Nephron progenitor cell (in vitro differentiated cells): Measurements from ENCODE around the gene POFUT2.

ENCODE experiments used
- DNase-seq: peaks from one replicate; pipeline ENCODE4 v3.0.0; 2021
- H3K27ac Mint-ChIP-seq: 2 replicates; pipeline ENCODE4 v1.8.0; 2021; ENCODE audit warnings: mild to moderate bottlenecking, moderate library complexity, mixed read lengths
- H3K27me3 Mint-ChIP-seq: 2 replicates; pipeline ENCODE4 v1.8.0; 2021; ENCODE audit warnings: mild to moderate bottlenecking, low read depth, mixed read lengths; ENCODE audit not compliant: poor library complexity
- H3K36me3 Mint-ChIP-seq: 2 replicates; pipeline ENCODE4 v1.8.0; 2021; ENCODE audit warnings: low read depth, mixed read lengths
- H3K4me1 Mint-ChIP-seq: 2 replicates; pipeline ENCODE4 v1.8.0; 2021; ENCODE audit warnings: mixed read lengths
- H3K4me3 Mint-ChIP-seq: 2 replicates; pipeline ENCODE4 v1.8.0; 2021; ENCODE audit warnings: mild to moderate bottlenecking, moderate library complexity, mixed read lengths
- H3K9me3 Mint-ChIP-seq: 2 replicates; pipeline ENCODE4 v1.8.0; 2021; ENCODE audit warnings: mild to moderate bottlenecking, moderate library complexity, mixed read lengths
- TF ChIP-seq, protein P1 (sequence below): fragments of 200-600 bp; sonication (generic); IDR thresholded peaks from 2 replicates; pipeline ENCODE4 v1.5.0; 2021; ENCODE audit warnings: antibody characterized with exemption

POFUT2 gene

DNA sequence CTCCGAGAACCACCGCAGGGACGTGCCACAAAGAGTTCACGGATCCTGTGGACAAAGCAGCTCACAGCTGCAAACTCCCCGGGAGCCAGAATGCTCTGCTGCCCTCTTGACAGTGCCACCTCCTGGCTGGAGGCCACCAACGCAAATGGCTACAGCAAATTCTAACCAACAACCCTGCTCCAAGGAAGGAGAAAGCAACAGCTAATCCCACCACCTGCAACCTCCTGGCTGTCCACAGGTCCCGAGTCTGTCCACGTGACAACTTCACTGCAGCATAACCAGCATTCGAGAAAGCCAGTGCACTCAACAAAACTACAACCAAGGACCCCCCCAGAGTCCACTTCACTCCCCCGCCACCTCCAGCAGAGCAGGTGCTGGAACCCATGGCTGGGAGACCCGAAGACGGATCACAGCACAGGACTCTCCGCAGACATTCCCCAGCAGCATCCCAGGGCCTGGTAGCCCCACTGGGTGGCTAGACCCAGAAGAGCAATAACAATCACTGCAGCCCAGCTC is 17.3 kb downstream of the POFUT2 start:
- H3K4me3 Mint-ChIP-seq, result no peak overlapping the region

GRCh38 chr21:45269861-45270260 is 17.8 kb downstream of the POFUT2 start:
- TF ChIP-seq, protein P1, sequence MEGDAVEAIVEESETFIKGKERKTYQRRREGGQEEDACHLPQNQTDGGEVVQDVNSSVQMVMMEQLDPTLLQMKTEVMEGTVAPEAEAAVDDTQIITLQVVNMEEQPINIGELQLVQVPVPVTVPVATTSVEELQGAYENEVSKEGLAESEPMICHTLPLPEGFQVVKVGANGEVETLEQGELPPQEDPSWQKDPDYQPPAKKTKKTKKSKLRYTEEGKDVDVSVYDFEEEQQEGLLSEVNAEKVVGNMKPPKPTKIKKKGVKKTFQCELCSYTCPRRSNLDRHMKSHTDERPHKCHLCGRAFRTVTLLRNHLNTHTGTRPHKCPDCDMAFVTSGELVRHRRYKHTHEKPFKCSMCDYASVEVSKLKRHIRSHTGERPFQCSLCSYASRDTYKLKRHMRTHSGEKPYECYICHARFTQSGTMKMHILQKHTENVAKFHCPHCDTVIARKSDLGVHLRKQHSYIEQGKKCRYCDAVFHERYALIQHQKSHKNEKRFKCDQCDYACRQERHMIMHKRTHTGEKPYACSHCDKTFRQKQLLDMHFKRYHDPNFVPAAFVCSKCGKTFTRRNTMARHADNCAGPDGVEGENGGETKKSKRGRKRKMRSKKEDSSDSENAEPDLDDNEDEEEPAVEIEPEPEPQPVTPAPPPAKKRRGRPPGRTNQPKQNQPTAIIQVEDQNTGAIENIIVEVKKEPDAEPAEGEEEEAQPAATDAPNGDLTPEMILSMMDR, result no peak
- DNase-seq, result no peak
- H3K4me1 Mint-ChIP-seq, result no peaks in the 10 kb centered on the region
- no peak overlapping the region for H3K4me3 Mint-ChIP-seq
- H3K36me3 Mint-ChIP-seq, result peaks cover 30% of the 10 kb centered on the region
- no peaks in the 10 kb centered on the region for H3K27me3 Mint-ChIP-seq
- H3K9me3 Mint-ChIP-seq, result peaks cover 15% of the 10 kb centered on the region
- no peak overlapping the region for H3K27ac Mint-ChIP-seq

More for the DNA sequence above, 17.3 kb downstream of the POFUT2 start:
- TF ChIP-seq, protein P1, result no peak
- Mint-ChIP-seq H3K27ac (no peak overlapping the region), H3K9me3 (peaks cover 15% of the 10 kb centered on the region), H3K27me3 (no peaks in the 10 kb centered on the region), H3K36me3 (peaks cover 30% of the 10 kb centered on the region), H3K4me1 (no peaks in the 10 kb centered on the region)
- no peak for DNase-seq

DNA sequence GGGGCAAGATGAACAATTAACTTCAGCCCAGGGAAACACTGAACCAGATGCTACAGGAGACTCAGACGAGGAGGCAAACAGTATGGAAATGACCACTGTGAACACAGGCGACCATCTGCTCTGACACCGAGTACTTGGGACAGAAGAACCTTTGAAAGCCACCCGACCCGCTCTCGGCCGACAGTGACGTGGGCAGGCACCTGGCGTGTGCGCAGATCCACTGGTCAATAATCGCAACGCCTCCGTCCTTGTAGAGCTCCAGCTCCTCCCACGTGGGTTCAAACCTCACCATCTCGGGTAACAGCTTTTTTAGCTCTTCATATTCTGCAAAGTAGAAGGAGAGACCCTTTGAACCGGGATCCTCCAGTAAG is 20.3 kb downstream of the POFUT2 start:
- H3K36me3 Mint-ChIP-seq, result peaks cover 47% of the 10 kb centered on the region
- no peak overlapping the region for H3K27ac Mint-ChIP-seq
- TF ChIP-seq, protein P1, result no peak

GRCh38 chr21:45266518-45267389 is 20.9 kb downstream of the POFUT2 start:
- H3K4me3 Mint-ChIP-seq, result no peak overlapping the region
- no peak overlapping the region for H3K27ac Mint-ChIP-seq
- no peaks in the 10 kb centered on the region for H3K4me1 Mint-ChIP-seq
- TF ChIP-seq, protein P1, result no peak
- H3K9me3 Mint-ChIP-seq, result peaks cover 15% of the 10 kb centered on the region
- H3K27me3 Mint-ChIP-seq, result no peaks in the 10 kb centered on the region
- peaks cover 53% of the 10 kb centered on the region for H3K36me3 Mint-ChIP-seq
- no peak for DNase-seq

More for the DNA sequence above, 20.3 kb downstream of the POFUT2 start:
- H3K27me3 Mint-ChIP-seq, result no peaks in the 10 kb centered on the region
- no peak overlapping the region for H3K4me3 Mint-ChIP-seq
- DNase-seq, result no peak
- no peaks in the 10 kb centered on the region for H3K4me1 Mint-ChIP-seq
- peaks cover 15% of the 10 kb centered on the region for H3K9me3 Mint-ChIP-seq

- peaks cover 15% of the 10 kb centered on the region for H3K9me3 Mint-ChIP-seq
- no peaks in the 10 kb centered on the region for H3K27me3 Mint-ChIP-seq
- no peak overlapping the region for H3K4me3 Mint-ChIP-seq
- TF ChIP-seq, protein P1, result no peak
- no peak for DNase-seq
- H3K27ac Mint-ChIP-seq, result no peak overlapping the region
- peaks cover 55% of the 10 kb centered on the region for H3K36me3 Mint-ChIP-seq
- no peaks in the 10 kb centered on the region for H3K4me1 Mint-ChIP-seq
Measured at GRCh38 chr21:45265721-45266517, 21.8 kb downstream of the POFUT2 start.
